Measurements from ENCODE around the gene DESI1. TPM values are rescaled to one million over a fixed set of nuclear protein-coding genes. Genes with fewer than 3 reads are reported as not detected.

DESI1 gene
- total RNA-seq, 1 donor from 2014 or later, result 29.5 TPM

- ATAC-seq (no peak), DNase-seq (no peak)
- H3K36me3 ChIP-seq, result no peaks in the 10 kb centered on the region
- H3K4me3 ChIP-seq, result no peak overlapping the region
- TF ChIP-seq CTCF (IDR thresholded peaks at IDR 0.05), result no peak
- intact Hi-C loops (cut with DNase I), result no loop called here
- H3K4me1 ChIP-seq, result no peaks in the 10 kb centered on the region
- no peak overlapping the region for H3K27ac ChIP-seq
- no peaks in the 10 kb centered on the region for H3K9me3 ChIP-seq
- H3K27me3 ChIP-seq, result no peaks in the 10 kb centered on the region
Observed at GRCh38 chr22:41568811-41569210, 52.0 kb downstream of the DESI1 start.

- no peak for ATAC-seq
- no peak for DNase-seq
- intact Hi-C loops (cut with DNase I), result no loop called here
- H3K4me3 ChIP-seq, result no peak overlapping the region
- H3K36me3 ChIP-seq, result no peaks in the 10 kb centered on the region
- no peaks in the 10 kb centered on the region for H3K9me3 ChIP-seq
- TF ChIP-seq CTCF (IDR thresholded peaks at IDR 0.05), result no peak
- H3K4me1 ChIP-seq, result no peaks in the 10 kb centered on the region
- no peaks in the 10 kb centered on the region for H3K27me3 ChIP-seq
- no peak overlapping the region for H3K27ac ChIP-seq
Observed at GRCh38 chr22:41567512-41567768, 53.4 kb downstream of the DESI1 start.

- H3K4me1 ChIP-seq, result no peaks in the 10 kb centered on the region
- H3K27ac ChIP-seq, result peak overlapping the region; percentile 3
- DNase-seq, result no peak
Observed at GRCh38 chr22:41565403-41566054, 55.3 kb downstream of the DESI1 start.

GRCh38 chr22:41564563-41564962 lies 56.3 kb downstream of the DESI1 start:
- H3K27ac ChIP-seq, result no peak overlapping the region
- intact Hi-C loops (cut with DNase I), result no loop called here
- no peak overlapping the region for H3K4me3 ChIP-seq
- TF ChIP-seq CTCF (IDR thresholded peaks at IDR 0.05), result no peak
- ATAC-seq (no peak), DNase-seq (no peak)
- H3K4me1 ChIP-seq, result no peaks in the 10 kb centered on the region
- no peaks in the 10 kb centered on the region for H3K9me3 ChIP-seq
- H3K27me3 ChIP-seq, result no peaks in the 10 kb centered on the region
- H3K36me3 ChIP-seq, result no peaks in the 10 kb centered on the region

More at GRCh38 chr22:41565403-41566054, 55.3 kb downstream of the DESI1 start:
- Histone ChIP-seq H3K4me3 (no peak overlapping the region), H3K9me3 (no peaks in the 10 kb centered on the region), H3K27me3 (no peaks in the 10 kb centered on the region), H3K36me3 (no peaks in the 10 kb centered on the region)
- TF ChIP-seq CTCF (IDR thresholded peaks at IDR 0.05), result no peak
- ATAC-seq, result peak; percentile 24
- intact Hi-C loops (cut with DNase I), result no loop called here

GRCh38 chr22:41563051-41563711 lies 57.7 kb downstream of the DESI1 start:
- H3K9me3 ChIP-seq, result no peaks in the 10 kb centered on the region
- H3K27me3 ChIP-seq, result no peaks in the 10 kb centered on the region
- no peaks in the 10 kb centered on the region for H3K36me3 ChIP-seq
- intact Hi-C loops (cut with DNase I), result no loop called here
- peaks cover 5% of the 10 kb centered on the region for H3K4me1 ChIP-seq
- no peak overlapping the region for H3K4me3 ChIP-seq
- H3K27ac ChIP-seq, result peak overlapping the region; percentile 11
- TF ChIP-seq CTCF (IDR thresholded peaks at IDR 0.05), result no peak
- ATAC-seq, result no peak
- no peak for DNase-seq

Measured in upper lobe of right lung (tissue), 1 donor.